Fibroblast of pulmonary artery (primary cell): Measurements from ENCODE around the gene EHBP1L1.

Source experiments
- DNase-seq: peaks from one replicate; pipeline ENCODE4 v3.0.0-alpha.2; 2010; ENCODE audit warnings: low read depth
- H3K4me3 ChIP-seq: replicated peaks from 2 replicates; pipeline ENCODE4 v1.5.1; 2011; ENCODE audit warnings: low read depth, mild to moderate bottlenecking, control low read depth, low read length, moderate library complexity
- TF ChIP-seq, protein P1 (sequence below): IDR thresholded peaks from 2 replicates; pipeline ENCODE4 v1.5.1; 2011; ENCODE audit warnings: mild to moderate bottlenecking, control low read depth, low read length, inconsistent platforms; ENCODE audit errors: missing control alignments

The EHBP1L1 gene

DNA sequence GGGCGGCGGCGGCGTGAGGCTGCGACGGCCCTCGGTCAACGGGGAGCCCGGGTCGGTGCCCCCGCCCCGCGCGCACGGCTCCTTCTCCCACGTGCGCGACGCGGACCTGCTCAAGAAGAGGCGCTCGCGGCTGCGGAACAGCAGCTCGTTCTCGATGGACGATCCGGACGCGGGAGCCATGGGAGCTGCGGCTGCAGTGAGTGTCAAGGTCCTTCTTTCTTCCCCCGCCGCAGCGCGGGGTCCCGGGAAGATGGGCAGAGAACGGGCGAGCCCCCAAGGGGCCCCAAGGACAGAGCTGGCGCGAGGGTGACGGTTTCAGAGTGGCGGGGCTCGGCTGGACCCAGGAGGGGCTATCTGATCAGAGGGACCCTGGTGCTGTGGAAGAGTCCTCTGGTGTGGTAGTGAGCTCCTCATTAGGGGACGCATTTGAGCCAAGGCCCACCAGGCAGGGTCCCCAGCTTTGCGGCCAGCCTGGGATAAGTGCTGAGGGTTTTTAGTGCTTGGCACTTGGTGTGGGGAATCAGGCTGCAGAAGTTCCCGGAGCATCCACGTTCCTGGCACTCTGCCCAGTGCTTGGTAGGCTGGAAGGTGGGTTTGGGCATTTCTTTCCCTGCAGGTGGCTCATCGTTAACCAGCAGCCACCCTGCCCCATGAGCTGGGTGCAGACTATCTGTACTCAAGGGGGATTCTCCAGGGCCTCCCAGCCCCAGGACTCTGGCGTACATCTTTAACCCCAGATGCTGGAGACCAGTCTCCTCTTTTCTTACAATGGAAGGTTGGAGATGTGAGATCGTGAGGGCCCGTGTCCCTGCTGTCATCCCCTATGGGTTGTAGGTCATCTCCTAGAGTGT lies 9.8 kb downstream of the EHBP1L1 start:
- TF ChIP-seq, protein P1, sequence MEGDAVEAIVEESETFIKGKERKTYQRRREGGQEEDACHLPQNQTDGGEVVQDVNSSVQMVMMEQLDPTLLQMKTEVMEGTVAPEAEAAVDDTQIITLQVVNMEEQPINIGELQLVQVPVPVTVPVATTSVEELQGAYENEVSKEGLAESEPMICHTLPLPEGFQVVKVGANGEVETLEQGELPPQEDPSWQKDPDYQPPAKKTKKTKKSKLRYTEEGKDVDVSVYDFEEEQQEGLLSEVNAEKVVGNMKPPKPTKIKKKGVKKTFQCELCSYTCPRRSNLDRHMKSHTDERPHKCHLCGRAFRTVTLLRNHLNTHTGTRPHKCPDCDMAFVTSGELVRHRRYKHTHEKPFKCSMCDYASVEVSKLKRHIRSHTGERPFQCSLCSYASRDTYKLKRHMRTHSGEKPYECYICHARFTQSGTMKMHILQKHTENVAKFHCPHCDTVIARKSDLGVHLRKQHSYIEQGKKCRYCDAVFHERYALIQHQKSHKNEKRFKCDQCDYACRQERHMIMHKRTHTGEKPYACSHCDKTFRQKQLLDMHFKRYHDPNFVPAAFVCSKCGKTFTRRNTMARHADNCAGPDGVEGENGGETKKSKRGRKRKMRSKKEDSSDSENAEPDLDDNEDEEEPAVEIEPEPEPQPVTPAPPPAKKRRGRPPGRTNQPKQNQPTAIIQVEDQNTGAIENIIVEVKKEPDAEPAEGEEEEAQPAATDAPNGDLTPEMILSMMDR, result no peak
- H3K4me3 ChIP-seq, result no peak overlapping the region
- no peak for DNase-seq

DNA sequence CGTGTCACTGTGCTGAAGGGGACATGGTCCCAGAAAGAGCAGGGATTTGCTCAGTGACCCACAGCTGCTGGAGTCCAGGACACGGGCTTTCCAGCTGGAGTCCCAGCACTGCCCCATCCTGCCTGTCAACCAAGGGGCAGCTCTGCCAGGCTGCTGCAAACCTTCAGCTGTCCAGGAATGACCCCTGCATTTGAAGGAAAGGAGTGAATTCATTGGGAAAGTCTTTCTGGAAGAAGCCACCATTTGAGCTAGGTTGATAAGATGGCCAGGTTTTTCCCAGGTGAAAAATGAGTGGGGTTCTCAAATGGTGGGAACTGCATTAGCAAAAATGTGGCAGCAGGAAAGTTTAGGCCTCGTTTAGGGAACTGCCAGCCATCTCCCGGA lies 10.4 kb downstream of the EHBP1L1 start:
- no peak for DNase-seq
- H3K4me3 ChIP-seq, result no peak overlapping the region
- TF ChIP-seq, protein P1, result no peak

DNA sequence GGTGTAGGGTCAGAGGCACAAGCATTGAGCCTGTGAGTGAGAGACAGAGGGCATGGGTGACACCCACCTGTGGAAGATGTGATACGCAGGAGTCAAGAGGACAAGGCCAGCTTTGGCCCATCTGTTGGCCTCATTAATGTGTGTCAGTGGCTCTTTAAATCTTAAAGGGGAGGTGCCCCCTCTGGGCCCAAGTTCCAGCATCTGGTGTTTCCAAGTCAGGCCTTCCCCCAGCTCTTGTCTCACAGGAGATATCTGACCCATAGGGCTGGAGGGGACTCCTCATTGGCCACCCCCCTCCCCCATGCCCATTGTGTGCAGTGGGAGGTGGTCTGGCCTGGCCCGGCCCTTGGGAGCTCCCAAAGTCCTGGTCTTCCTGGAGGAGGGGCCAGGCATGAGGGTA lies 10.8 kb downstream of the EHBP1L1 start:
- H3K4me3 ChIP-seq, result no peak overlapping the region
- peak; percentile 42 for DNase-seq
- TF ChIP-seq, protein P1, result no peak

DNA sequence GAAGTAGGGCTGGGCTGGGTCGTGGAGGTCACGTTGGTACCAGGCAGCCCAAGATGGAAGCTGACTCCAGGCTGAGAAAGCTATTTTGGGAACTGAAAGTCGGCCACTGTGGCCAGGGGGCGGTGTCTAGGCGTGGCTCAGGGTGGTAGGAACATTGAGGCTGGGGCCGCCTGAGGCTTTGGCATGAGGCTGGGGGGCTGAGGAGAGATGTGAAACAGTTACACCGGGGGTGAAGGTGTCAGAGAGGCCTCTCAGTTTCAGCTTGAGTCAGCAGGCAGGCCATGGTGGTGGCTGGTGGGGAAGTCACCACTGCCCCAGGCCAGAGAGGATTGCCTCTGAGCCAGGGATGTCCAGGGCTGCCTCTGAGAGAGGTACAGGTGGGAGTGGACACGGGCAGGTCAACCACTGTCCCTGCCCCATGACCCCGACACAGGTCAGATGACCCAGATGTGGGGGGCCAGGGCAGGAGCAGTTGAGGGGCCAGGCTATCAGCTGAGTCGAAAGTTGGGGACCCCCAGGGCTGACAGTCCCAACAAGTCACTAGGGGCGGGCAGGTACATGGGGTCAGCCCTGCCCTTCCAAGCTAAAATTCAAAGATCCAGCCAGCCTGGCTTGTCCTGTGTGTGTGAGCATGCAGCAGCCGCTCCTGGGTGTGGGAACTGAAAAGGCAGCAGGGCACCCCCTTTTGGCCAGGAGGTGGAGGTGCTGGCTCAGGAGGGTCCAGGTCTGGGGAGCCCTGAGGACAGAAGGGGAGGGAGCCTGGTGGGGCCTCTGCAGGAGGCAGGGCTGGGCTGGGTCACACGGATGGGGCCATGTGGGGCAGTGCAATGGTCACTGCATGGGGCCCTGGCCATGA lies 12.6 kb downstream of the EHBP1L1 start:
- peak; percentile 68 for DNase-seq

DNA sequence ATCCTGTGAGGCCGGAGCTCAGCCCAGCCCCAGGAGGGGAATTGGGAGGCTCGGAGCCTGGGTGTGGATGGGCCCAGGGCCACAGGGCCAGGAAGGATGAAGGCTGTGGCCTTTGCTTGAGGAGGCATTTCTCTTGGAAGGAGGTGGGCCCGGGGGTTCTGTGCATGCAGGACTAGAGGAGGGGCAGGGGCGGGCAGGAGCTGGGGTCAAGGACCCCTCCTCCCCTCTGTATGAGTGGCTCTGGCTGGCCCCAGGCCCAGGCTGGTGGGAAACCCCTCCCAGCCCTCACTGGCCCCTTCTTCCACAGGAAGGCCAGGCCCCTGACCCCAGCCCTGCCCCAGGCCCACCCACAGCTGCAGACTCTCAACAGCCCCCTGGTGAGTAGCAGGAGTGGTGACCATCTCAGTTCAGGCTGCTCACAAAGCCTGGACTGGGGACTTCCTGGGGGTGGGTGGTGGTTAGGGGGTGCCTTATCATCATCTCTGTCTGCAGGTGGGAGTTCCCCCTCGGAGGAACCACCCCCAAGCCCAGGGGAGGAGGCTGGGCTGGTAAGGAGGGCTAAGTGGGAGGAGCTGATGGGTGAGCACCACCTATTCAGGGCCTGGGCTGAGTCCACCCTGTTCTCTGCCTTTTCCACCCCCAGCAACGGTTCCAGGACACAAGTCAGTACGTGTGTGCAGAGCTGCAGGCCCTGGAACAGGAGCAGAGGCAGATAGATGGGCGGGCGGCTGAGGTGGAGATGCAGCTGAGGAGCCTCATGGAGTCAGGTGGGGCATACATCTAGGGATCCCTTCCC lies 13.8 kb downstream of the EHBP1L1 start:
- TF ChIP-seq, protein P1, result no peak
- no peak for DNase-seq
- no peak overlapping the region for H3K4me3 ChIP-seq

More for the DNA sequence above, 12.6 kb downstream of the EHBP1L1 start:
- TF ChIP-seq, protein P1, result peak; percentile 55
- H3K4me3 ChIP-seq, result no peak overlapping the region

DNA sequence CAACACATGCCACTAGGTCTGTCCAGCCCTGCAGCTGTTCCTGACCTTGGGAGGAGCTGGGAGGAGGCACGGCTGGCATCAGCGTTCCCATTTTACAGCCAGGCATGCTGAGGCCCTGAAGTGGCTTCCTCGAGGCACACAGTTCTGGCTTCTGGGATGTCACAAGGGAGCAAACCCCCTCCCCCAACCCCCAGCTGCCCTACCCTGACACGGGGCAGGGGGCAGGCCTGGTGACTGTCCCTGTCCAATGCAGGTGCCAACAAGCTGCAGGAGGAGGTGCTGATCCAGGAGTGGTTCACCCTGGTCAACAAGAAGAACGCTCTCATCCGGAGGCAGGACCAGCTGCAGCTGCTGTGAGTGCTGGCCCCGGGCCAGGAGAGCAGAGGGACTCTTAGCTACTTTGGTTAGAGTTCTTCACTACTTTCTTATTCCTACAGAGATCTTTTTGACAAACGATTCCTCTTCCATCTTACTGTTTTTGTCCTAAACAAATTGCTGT lies 14.4 kb downstream of the EHBP1L1 start:
- no peak overlapping the region for H3K4me3 ChIP-seq
- TF ChIP-seq, protein P1, result no peak
- peak; percentile 45 for DNase-seq
